ENCODE measurements around the gene CCDC171.

GRCh38 chr9:15641291-15641690 is 88.4 kb downstream of the CCDC171 start:
- no peak for TF ChIP-seq SMC3 (conservative IDR thresholded peaks at IDR 0.05; ENCODE audit: poor library complexity)
- TF ChIP-seq CTCF (IDR thresholded peaks at IDR 0.05; ENCODE audit: poor library complexity, severe bottlenecking): no peak
- TF ChIP-seq TAF1 (IDR thresholded peaks at IDR 0.05; ENCODE audit: low read depth): no peak
- TF ChIP-seq EZH2 (IDR thresholded peaks at IDR 0.05; ENCODE audit: borderline replicate concordance, insufficient read depth, low read length, poor library complexity, severe bottlenecking): no peak
- TF ChIP-seq REST (IDR thresholded peaks at IDR 0.05; ENCODE audit: borderline replicate concordance): no peak
- TF ChIP-seq EP300 (conservative IDR thresholded peaks at IDR 0.05; ENCODE audit: poor library complexity, severe bottlenecking): no peak
